Nephron (organoid): ENCODE results near the gene TES.
"Not testable (repeated sequence)": the region's sequence is repeated elsewhere in the genome, so short reads cannot be mapped to it uniquely, and the experiment has no call there.

Experiments
- H3K27ac Mint-ChIP-seq, 3 experiments: 2 replicates each; pipeline ENCODE4 v1.8.0; 2020; ENCODE audit warnings: mixed read lengths in 3 of 3, mild to moderate bottlenecking in 2 of 3, moderate library complexity in 1 of 3
- H3K27me3 Mint-ChIP-seq: 2 replicates; pipeline ENCODE4 v1.8.0; 2021; ENCODE audit warnings: low read depth, mild to moderate bottlenecking, moderate library complexity, mixed read lengths
- H3K36me3 Mint-ChIP-seq: 2 replicates; pipeline ENCODE4 v1.8.0; 2020; ENCODE audit warnings: low read depth, mixed read lengths
- H3K4me1 Mint-ChIP-seq: 2 replicates; pipeline ENCODE4 v1.8.0; 2020; ENCODE audit warnings: mixed read lengths
- H3K4me3 Mint-ChIP-seq, 3 experiments: 2 replicates each; pipeline ENCODE4 v1.8.0; 2020; ENCODE audit warnings: mild to moderate bottlenecking in 3 of 3, mixed read lengths in 3 of 3, moderate library complexity in 2 of 3
- H3K9me3 Mint-ChIP-seq: 2 replicates; pipeline ENCODE4 v1.8.0; 2020; ENCODE audit warnings: mixed read lengths
- TF ChIP-seq, protein P1 (sequence below), 3 experiments: fragments of 200-600 bp; sonication (generic); IDR thresholded peaks; one replicate each; pipeline ENCODE4 v1.5.0; 2021; ENCODE audit warnings: antibody characterized with exemption in 3 of 3; ENCODE audit not compliant: unreplicated experiment in 3 of 3

The TES gene

DNA sequence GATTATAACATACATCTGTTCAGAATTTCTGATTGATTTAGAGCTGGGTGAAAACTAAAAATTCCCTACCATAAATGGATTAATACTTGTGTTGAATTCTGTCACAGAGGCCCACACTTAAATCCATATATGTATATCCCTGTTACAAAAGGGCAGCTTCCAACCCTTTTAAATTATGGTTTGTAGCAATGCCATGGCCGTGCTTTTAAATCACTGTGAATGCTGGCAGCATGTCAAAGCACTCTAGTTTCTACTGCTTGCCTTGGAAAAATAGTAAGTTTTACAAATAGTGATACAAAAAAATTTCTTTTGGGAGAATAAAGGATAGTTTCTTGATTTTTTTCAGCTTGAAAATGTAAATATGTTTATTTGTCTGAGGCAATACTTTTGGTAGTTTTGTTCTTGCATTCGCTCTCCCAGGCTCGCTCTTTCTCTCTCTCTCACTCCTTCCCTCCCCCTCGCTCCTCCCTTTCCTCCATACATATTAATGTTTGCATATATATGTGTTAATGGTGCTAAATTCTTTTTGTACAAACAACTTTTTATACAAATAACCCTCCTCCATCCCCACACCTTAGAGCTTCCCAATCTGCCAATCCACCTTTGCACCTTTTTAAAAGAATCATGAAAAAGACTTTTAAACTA lies 29.8 kb downstream of the TES start:
- TF ChIP-seq, protein P1, sequence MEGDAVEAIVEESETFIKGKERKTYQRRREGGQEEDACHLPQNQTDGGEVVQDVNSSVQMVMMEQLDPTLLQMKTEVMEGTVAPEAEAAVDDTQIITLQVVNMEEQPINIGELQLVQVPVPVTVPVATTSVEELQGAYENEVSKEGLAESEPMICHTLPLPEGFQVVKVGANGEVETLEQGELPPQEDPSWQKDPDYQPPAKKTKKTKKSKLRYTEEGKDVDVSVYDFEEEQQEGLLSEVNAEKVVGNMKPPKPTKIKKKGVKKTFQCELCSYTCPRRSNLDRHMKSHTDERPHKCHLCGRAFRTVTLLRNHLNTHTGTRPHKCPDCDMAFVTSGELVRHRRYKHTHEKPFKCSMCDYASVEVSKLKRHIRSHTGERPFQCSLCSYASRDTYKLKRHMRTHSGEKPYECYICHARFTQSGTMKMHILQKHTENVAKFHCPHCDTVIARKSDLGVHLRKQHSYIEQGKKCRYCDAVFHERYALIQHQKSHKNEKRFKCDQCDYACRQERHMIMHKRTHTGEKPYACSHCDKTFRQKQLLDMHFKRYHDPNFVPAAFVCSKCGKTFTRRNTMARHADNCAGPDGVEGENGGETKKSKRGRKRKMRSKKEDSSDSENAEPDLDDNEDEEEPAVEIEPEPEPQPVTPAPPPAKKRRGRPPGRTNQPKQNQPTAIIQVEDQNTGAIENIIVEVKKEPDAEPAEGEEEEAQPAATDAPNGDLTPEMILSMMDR (IDR thresholded peaks at IDR 0.05; ENCODE audit: unreplicated experiment in 3 of 3), result no peak
- Mint-ChIP-seq H3K9me3 (peaks cover 2% of the 10 kb centered on the region), H3K4me3 (peak overlapping the region in 1 of 3 experiments; percentile 12), H3K27ac (peak overlapping the region; percentile 64 to 87 (median 67)), H3K36me3 (peaks cover 41% of the 10 kb centered on the region), H3K4me1 (peaks cover 23% of the 10 kb centered on the region), H3K27me3 (no peaks in the 10 kb centered on the region)

DNA sequence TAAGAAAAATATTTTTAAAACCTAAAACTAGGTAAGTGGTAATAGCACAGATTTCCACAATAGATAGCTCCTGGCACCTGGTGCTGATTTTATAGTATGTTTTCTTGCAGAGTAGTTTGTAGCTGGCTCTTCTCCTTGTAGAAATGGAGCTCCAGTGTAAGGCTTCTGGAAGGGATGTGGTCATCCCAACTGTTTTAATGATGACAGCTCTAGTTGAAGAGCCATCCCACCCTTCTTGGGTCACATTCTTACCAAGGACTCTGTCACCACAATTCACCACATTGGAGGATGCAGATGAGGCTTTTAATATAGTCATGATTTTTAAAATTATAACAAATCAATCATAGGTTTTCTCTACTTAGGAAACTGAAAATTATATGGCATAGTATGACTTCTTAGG lies 31.0 kb downstream of the TES start:
- TF ChIP-seq, protein P1 (IDR thresholded peaks at IDR 0.05; ENCODE audit: unreplicated experiment in 3 of 3), result no peak
- Mint-ChIP-seq H3K27ac (peak overlapping the region in 2 of 3 experiments; percentile 42 to 69), H3K4me1 (peaks cover 23% of the 10 kb centered on the region)

DNA sequence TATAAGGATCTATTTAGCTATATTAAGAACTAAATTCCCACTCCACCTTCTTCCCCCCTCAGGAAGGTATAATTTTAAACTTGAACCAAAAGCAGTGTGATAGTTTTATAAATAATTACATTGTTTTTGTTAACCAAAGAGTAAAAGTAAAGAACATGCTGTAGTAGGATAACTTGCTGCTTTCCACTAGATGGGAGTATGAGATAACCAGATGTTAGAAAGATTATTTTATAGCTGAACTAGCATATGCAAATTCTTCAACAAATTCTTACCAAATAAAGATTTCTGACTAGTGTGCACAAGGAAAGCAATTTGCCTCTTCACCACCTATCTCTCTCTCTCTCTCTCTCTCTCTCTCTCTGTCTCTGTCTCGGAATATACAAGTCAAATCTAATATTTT lies 31.8 kb downstream of the TES start:
- TF ChIP-seq, protein P1 (IDR thresholded peaks at IDR 0.05; ENCODE audit: unreplicated experiment in 3 of 3), result peak in 1 of 3 experiments; percentile 18
- peaks cover 17% of the 10 kb centered on the region for H3K9me3 Mint-ChIP-seq
- no peaks in the 10 kb centered on the region for H3K27me3 Mint-ChIP-seq
- no peak overlapping the region for H3K4me3 Mint-ChIP-seq
- peak overlapping the region in 1 of 3 experiments; percentile 74 for H3K27ac Mint-ChIP-seq
- peaks cover 60% of the 10 kb centered on the region for H3K36me3 Mint-ChIP-seq
- peaks cover 23% of the 10 kb centered on the region for H3K4me1 Mint-ChIP-seq

More for the DNA sequence above, 31.0 kb downstream of the TES start:
- no peak overlapping the region for H3K4me3 Mint-ChIP-seq
- H3K27me3 Mint-ChIP-seq, result no peaks in the 10 kb centered on the region
- H3K36me3 Mint-ChIP-seq, result peaks cover 52% of the 10 kb centered on the region
- peaks cover 11% of the 10 kb centered on the region for H3K9me3 Mint-ChIP-seq

DNA sequence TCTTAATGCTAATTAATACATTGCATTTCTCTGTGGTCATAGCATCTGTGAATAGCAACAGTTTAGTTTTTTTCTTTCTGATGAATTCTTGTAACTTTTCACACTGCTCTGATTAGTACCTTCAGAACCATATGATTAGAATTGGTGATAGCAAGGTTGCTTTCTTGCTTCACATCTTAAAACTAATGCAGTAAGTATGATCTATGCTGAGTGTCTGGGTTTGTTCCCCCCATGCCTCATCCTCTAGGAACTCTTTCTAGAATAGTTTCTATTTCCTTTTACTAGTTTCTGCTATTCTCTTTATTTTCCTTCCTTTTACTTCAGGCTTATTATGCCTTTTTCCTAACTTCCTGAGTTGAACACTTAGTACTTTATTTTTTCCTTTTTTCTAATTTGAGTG lies 32.4 kb downstream of the TES start:
- Mint-ChIP-seq H3K27me3 (no peaks in the 10 kb centered on the region), H3K27ac (no peak overlapping the region), H3K36me3 (peaks cover 56% of the 10 kb centered on the region), H3K4me1 (peaks cover 23% of the 10 kb centered on the region), H3K4me3 (no peak overlapping the region), H3K9me3 (peaks cover 17% of the 10 kb centered on the region)
- TF ChIP-seq, protein P1 (IDR thresholded peaks at IDR 0.05; ENCODE audit: unreplicated experiment in 3 of 3), result no peak

DNA sequence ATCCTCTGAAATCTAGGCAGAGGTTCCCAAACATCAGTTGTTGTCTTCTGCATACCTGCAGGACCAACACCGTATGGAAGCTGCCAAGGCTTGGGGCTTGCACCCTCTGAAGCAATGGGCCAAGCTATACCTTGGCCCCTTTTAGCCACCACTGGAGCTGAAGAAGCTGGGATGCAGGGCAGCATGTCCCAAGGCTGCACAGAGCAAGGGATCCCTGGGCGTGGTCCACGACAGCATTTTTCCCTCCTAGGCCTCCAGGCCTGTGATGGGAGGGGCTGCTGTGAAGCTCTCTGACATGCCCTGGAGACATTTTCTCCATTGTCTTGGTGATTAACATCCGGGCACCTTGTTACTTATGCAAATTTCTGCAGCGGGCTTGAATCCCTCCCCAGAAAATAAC lies 34.5 kb downstream of the TES start:
- not testable (repeated sequence) for H3K4me3 Mint-ChIP-seq, H3K27me3 Mint-ChIP-seq, H3K27ac Mint-ChIP-seq
- peaks cover 69% of the 10 kb centered on the region for H3K36me3 Mint-ChIP-seq
- H3K9me3 Mint-ChIP-seq, result peaks cover 19% of the 10 kb centered on the region
- peaks cover 14% of the 10 kb centered on the region for H3K4me1 Mint-ChIP-seq

DNA sequence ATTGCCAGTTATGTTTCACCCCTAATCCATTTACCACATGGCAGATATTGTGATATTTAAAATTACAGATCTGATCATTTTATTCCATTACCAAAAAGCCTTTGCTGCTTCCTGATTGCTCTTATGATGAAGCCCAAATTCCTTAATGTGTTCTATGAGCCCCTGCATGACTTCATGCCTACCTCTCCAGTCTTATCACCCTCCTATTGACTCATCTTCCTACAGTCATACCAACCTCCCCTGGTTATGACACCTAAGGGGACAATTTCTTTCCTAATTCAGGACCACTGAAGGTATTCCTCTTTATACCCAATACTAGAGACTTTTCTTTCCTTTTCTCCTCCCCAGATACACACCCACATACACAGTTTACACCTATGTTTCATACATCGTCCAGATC lies 36.0 kb downstream of the TES start:
- Mint-ChIP-seq H3K9me3 (peaks cover 19% of the 10 kb centered on the region), H3K4me3 (no peak overlapping the region), H3K36me3 (peaks cover 78% of the 10 kb centered on the region), H3K4me1 (peaks cover 5% of the 10 kb centered on the region), H3K27ac (no peak overlapping the region), H3K27me3 (no peaks in the 10 kb centered on the region)
- TF ChIP-seq, protein P1 (IDR thresholded peaks at IDR 0.05; ENCODE audit: unreplicated experiment in 3 of 3), result no peak
